MM.1S (cell line): ENCODE results near the gene ZBTB45.

Experiments
- EZH2 ChIP-seq: fragments of 300-600 bp; sonication (generic); optimal IDR thresholded peaks from 2 replicates; pipeline ENCODE3; 2017; ENCODE audit warnings: low read depth, mild to moderate bottlenecking, antibody characterized with exemption, low read length, mixed read lengths
- TF ChIP-seq, protein P1 (sequence below): fragments of 300-600 bp; sonication (generic); IDR thresholded peaks from 2 replicates; pipeline ENCODE4 v1.5.1; 2016; ENCODE audit warnings: antibody characterized with exemption, low read length, mixed read lengths

GRCh38 chr19:58477871-58478270 is 41.7 kb downstream of the ZBTB45 start:
- TF ChIP-seq EZH2: no peak
- TF ChIP-seq, protein P1, sequence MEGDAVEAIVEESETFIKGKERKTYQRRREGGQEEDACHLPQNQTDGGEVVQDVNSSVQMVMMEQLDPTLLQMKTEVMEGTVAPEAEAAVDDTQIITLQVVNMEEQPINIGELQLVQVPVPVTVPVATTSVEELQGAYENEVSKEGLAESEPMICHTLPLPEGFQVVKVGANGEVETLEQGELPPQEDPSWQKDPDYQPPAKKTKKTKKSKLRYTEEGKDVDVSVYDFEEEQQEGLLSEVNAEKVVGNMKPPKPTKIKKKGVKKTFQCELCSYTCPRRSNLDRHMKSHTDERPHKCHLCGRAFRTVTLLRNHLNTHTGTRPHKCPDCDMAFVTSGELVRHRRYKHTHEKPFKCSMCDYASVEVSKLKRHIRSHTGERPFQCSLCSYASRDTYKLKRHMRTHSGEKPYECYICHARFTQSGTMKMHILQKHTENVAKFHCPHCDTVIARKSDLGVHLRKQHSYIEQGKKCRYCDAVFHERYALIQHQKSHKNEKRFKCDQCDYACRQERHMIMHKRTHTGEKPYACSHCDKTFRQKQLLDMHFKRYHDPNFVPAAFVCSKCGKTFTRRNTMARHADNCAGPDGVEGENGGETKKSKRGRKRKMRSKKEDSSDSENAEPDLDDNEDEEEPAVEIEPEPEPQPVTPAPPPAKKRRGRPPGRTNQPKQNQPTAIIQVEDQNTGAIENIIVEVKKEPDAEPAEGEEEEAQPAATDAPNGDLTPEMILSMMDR: no peak
